HUES6 (cell line): ENCODE measurements around the gene TFAP2E.

Experiments
- H3K27ac ChIP-seq: 2 replicates; pipeline ENCODE4 v1.7.0; 2013; ENCODE audit warnings: low read depth, mild to moderate bottlenecking, low read length, inconsistent platforms
- H3K27me3 ChIP-seq: 2 replicates; pipeline ENCODE4 v1.6.1; 2013; ENCODE audit warnings: low read length; ENCODE audit not compliant: control insufficient read depth, insufficient read depth
- H3K36me3 ChIP-seq: 2 replicates; pipeline ENCODE4 v1.6.1; 2013; ENCODE audit warnings: low read length; ENCODE audit not compliant: control insufficient read depth, insufficient read depth
- H3K4me1 ChIP-seq: 2 replicates; pipeline ENCODE4 v1.6.1; 2013; ENCODE audit warnings: low read length; ENCODE audit not compliant: control insufficient read depth, insufficient read depth
- H3K4me3 ChIP-seq: 2 replicates; pipeline ENCODE4 v1.5.1; 2013; ENCODE audit warnings: low read depth, low read length
- H3K9ac ChIP-seq: one replicate; pipeline ENCODE4 v1.6.1; 2013; ENCODE audit warnings: mild to moderate bottlenecking, low read length
- H3K9me3 ChIP-seq: 2 replicates; pipeline ENCODE4 v1.6.1; 2013; ENCODE audit warnings: low read depth, low read length; ENCODE audit not compliant: control insufficient read depth, insufficient read depth

TFAP2E gene

GRCh38 chr1:35588197-35588910 lies 15.2 kb downstream of the TFAP2E start:
- Histone ChIP-seq H3K27ac (no peak overlapping the region), H3K4me1 (peaks cover 6% of the 10 kb centered on the region; the same call in 1 of the 2 replicates), H3K4me3 (no peak overlapping the region), H3K36me3 (peaks cover 6% of the 10 kb centered on the region; the same call in 1 of the 2 replicates), H3K9me3 (no peaks in the 10 kb centered on the region), H3K27me3 (no peaks in the 10 kb centered on the region), H3K9ac (no peak overlapping the region)

- H3K4me1 ChIP-seq, result peaks cover 6% of the 10 kb centered on the region; the same call in 1 of the 2 replicates
- H3K9ac ChIP-seq, result no peak overlapping the region
- no peak overlapping the region for H3K4me3 ChIP-seq
- no peak overlapping the region for H3K27ac ChIP-seq
- H3K36me3 ChIP-seq, result peaks cover 6% of the 10 kb centered on the region; the same call in 1 of the 2 replicates
- H3K27me3 ChIP-seq, result no peaks in the 10 kb centered on the region
- H3K9me3 ChIP-seq, result no peaks in the 10 kb centered on the region
These were observed 16.7 kb downstream of the TFAP2E start for GRCh38 chr1:35589516-35590427.

- H3K9ac ChIP-seq, result no peak overlapping the region
- no peak overlapping the region for H3K4me3 ChIP-seq
- H3K27me3 ChIP-seq, result no peaks in the 10 kb centered on the region
- H3K4me1 ChIP-seq, result peaks cover 6% of the 10 kb centered on the region; the same call in 1 of the 2 replicates
- peaks cover 8% of the 10 kb centered on the region for H3K36me3 ChIP-seq
- no peaks in the 10 kb centered on the region for H3K9me3 ChIP-seq
- H3K27ac ChIP-seq, result no peak overlapping the region
These were observed 17.4 kb downstream of the TFAP2E start for GRCh38 chr1:35590476-35591040.

- Histone ChIP-seq H3K9me3 (no peaks in the 10 kb centered on the region), H3K4me1 (peaks cover 6% of the 10 kb centered on the region; the same call in 1 of the 2 replicates), H3K27ac (no peak overlapping the region)
These were observed 18.1 kb downstream of the TFAP2E start for GRCh38 chr1:35591211-35591610.

GRCh38 chr1:35592991-35593769 lies 20.1 kb downstream of the TFAP2E start:
- no peaks in the 10 kb centered on the region for H3K9me3 ChIP-seq
- peaks cover 11% of the 10 kb centered on the region for H3K36me3 ChIP-seq
- H3K4me3 ChIP-seq, result no peak overlapping the region
- no peak overlapping the region for H3K9ac ChIP-seq
- peaks cover 1% of the 10 kb centered on the region; the same call in 1 of the 2 replicates for H3K4me1 ChIP-seq
- no peak overlapping the region for H3K27ac ChIP-seq
- H3K27me3 ChIP-seq, result no peaks in the 10 kb centered on the region

More at GRCh38 chr1:35591211-35591610, 18.1 kb downstream of the TFAP2E start:
- peaks cover 11% of the 10 kb centered on the region for H3K36me3 ChIP-seq
- H3K4me3 ChIP-seq, result no peak overlapping the region
- no peaks in the 10 kb centered on the region for H3K27me3 ChIP-seq
- H3K9ac ChIP-seq, result no peak overlapping the region

GRCh38 chr1:35594005-35594760 lies 21.1 kb downstream of the TFAP2E start:
- H3K4me1 ChIP-seq, result no peaks in the 10 kb centered on the region; the same call in 1 of the 2 replicates

GRCh38 chr1:35595684-35596083 lies 22.6 kb downstream of the TFAP2E start:
- Histone ChIP-seq H3K36me3 (peaks cover 17% of the 10 kb centered on the region), H3K9ac (no peak overlapping the region), H3K4me1 (no peaks in the 10 kb centered on the region; the same call in 1 of the 2 replicates), H3K4me3 (no peak overlapping the region), H3K27me3 (no peaks in the 10 kb centered on the region), H3K9me3 (no peaks in the 10 kb centered on the region), H3K27ac (no peak overlapping the region)

More at GRCh38 chr1:35594005-35594760, 21.1 kb downstream of the TFAP2E start:
- peaks cover 11% of the 10 kb centered on the region for H3K36me3 ChIP-seq
- no peaks in the 10 kb centered on the region for H3K9me3 ChIP-seq
- H3K9ac ChIP-seq, result no peak overlapping the region
- H3K4me3 ChIP-seq, result no peak overlapping the region
- no peak overlapping the region for H3K27ac ChIP-seq
- H3K27me3 ChIP-seq, result no peaks in the 10 kb centered on the region

- Histone ChIP-seq H3K36me3 (peaks cover 33% of the 10 kb centered on the region), H3K4me1 (no peaks in the 10 kb centered on the region; the same call in 1 of the 2 replicates), H3K4me3 (no peak overlapping the region), H3K27me3 (no peaks in the 10 kb centered on the region), H3K9ac (no peak overlapping the region), H3K27ac (no peak overlapping the region), H3K9me3 (no peaks in the 10 kb centered on the region)
These were observed 24.8 kb downstream of the TFAP2E start for GRCh38 chr1:35597870-35598269.

- Histone ChIP-seq H3K9me3 (no peaks in the 10 kb centered on the region), H3K4me1 (no peaks in the 10 kb centered on the region), H3K27ac (no peak overlapping the region), H3K4me3 (no peak overlapping the region), H3K27me3 (no peaks in the 10 kb centered on the region), H3K9ac (no peak overlapping the region), H3K36me3 (peaks cover 43% of the 10 kb centered on the region)
These were observed 25.8 kb downstream of the TFAP2E start for GRCh38 chr1:35598895-35599294.

GRCh38 chr1:35599411-35599810 lies 26.3 kb downstream of the TFAP2E start:
- no peak overlapping the region for H3K27ac ChIP-seq
- H3K27me3 ChIP-seq, result no peaks in the 10 kb centered on the region
- H3K4me1 ChIP-seq, result no peaks in the 10 kb centered on the region
- no peak overlapping the region for H3K9ac ChIP-seq
- H3K9me3 ChIP-seq, result no peaks in the 10 kb centered on the region
- H3K4me3 ChIP-seq, result no peak overlapping the region
- peaks cover 48% of the 10 kb centered on the region for H3K36me3 ChIP-seq
